Stimulated activated CD4-positive, alpha-beta T cell treated with anti-CD3 and anti-CD28 coated beads, Interleukin-1b, Interleukin-23, amount 100 ng/mL, for 48 hours (primary cell): Measurements from ENCODE around the gene GRID1.

Experiments used
- DNase-seq: peaks from one replicate; pipeline ENCODE4 v3.0.0-alpha.2; 2020

Gene GRID1

GRCh38 chr10:86312701-86313270, 53.8 kb downstream of the GRID1 start:
- DNase-seq: no peak

- DNase-seq: no peak
Measured at GRCh38 chr10:86311906-86312305, 54.7 kb downstream of the GRID1 start.

- no peak for DNase-seq
Measured at GRCh38 chr10:86311190-86311589, 55.4 kb downstream of the GRID1 start.

- no peak for DNase-seq
Measured at GRCh38 chr10:86310702-86311101, 55.9 kb downstream of the GRID1 start.

- no peak for DNase-seq
Measured at GRCh38 chr10:86310291-86310690, 56.3 kb downstream of the GRID1 start.

GRCh38 chr10:86308056-86308455, 58.5 kb downstream of the GRID1 start:
- no peak for DNase-seq

GRCh38 chr10:86306628-86307278, 59.8 kb downstream of the GRID1 start:
- DNase-seq: no peak

- no peak for DNase-seq
Measured at GRCh38 chr10:86305521-86305920, 61.1 kb downstream of the GRID1 start.

GRCh38 chr10:86304436-86304835, 62.2 kb downstream of the GRID1 start:
- DNase-seq: no peak

GRCh38 chr10:86303626-86304025, 63.0 kb downstream of the GRID1 start:
- DNase-seq: no peak

- no peak for DNase-seq
Measured at GRCh38 chr10:86301971-86302370, 64.6 kb downstream of the GRID1 start.

GRCh38 chr10:86300931-86301830, 65.4 kb downstream of the GRID1 start:
- no peak for DNase-seq

- DNase-seq: no peak
Measured at GRCh38 chr10:86300399-86300925, 66.1 kb downstream of the GRID1 start.

- no peak for DNase-seq
Measured at GRCh38 chr10:86299562-86299961, 67.0 kb downstream of the GRID1 start.

GRCh38 chr10:86298501-86299001, 68.0 kb downstream of the GRID1 start:
- no peak for DNase-seq

- no peak for DNase-seq
Measured at GRCh38 chr10:86295791-86296190, 70.8 kb downstream of the GRID1 start.

- no peak for DNase-seq
Measured at GRCh38 chr10:86295351-86295750, 71.2 kb downstream of the GRID1 start.

GRCh38 chr10:86294346-86295265, 72.0 kb downstream of the GRID1 start:
- DNase-seq: no peak

- DNase-seq: no peak
Measured at GRCh38 chr10:86293396-86293791, 73.2 kb downstream of the GRID1 start.

- no peak for DNase-seq
Measured at GRCh38 chr10:86292462-86293395, 73.9 kb downstream of the GRID1 start.
